Measurements from ENCODE around the gene NAMPT.

- TF ChIP-seq POLR2A (IDR thresholded peaks at IDR 0.05) (peak; percentile 36 to 86), CTCF (IDR thresholded peaks at IDR 0.05) (no peak)
These were observed 470 bp upstream of the NAMPT start for GRCh38 chr7:106285051-106285854.
